IPS DF 4.7 (cell line): Measurements from ENCODE around the gene UPK3BL1.
"Not testable (repeated sequence)": the region's sequence is repeated elsewhere in the genome, so short reads cannot be mapped to it uniquely, and the experiment has no call there.

Experiments used
- DNase-seq: peaks from one replicate; pipeline ENCODE4 v3.0.0-alpha.2; 2013; ENCODE audit warnings: low spot score; ENCODE audit errors: extremely low read depth

UPK3BL1 gene

DNA sequence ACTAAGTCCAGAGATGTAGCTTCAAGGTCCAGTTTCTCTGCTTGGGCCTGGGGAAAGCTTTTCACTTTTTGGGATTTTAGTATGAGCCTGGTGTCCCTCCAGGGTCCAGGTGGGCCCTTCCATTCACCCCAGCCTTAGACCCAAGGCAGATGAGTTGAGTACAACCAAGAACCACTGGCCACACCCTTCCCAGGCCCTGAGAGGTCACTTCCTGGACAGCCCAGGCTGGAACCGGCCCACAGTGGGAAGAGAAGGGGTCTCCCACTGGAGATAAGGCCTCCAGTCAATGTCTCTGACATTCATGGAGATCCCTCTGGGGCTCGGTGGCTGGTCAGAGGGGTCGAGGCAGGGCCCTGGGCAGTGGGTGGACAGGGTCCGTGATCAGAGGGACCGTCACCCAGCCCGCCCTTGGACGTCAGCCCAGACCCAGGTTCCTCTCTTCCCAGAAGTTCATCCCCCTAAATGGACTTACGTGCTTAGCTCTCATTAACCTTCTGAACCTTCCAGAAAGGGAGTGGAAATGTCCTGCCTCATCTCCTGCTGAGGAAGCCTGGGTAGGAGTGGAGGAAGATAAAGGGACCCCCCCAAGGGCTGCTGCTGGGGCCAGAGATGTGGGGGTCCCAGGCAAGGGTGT, 15.2 kb downstream of the UPK3BL1 start:
- not testable (repeated sequence) for DNase-seq

DNA sequence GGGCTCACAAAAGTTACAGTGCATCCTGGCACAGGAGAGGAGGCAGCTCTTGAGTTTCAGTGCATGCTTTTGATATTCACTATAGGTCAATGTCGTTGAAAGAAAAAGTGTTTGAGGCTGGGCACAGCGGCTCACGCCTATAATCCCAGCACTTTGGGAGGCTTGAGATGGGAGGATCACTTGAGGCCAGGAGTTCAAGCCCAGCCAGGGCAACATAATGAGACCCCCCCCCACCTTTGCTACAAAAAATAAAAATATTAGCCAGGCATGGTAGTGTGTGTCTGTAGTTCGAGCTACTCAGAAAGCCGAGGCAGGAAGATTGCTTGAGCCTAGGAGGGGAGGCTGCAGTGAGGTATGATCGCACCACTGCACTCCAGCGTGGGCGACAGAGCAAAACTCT, 24.5 kb downstream of the UPK3BL1 start:
- not testable (repeated sequence) for DNase-seq

DNA sequence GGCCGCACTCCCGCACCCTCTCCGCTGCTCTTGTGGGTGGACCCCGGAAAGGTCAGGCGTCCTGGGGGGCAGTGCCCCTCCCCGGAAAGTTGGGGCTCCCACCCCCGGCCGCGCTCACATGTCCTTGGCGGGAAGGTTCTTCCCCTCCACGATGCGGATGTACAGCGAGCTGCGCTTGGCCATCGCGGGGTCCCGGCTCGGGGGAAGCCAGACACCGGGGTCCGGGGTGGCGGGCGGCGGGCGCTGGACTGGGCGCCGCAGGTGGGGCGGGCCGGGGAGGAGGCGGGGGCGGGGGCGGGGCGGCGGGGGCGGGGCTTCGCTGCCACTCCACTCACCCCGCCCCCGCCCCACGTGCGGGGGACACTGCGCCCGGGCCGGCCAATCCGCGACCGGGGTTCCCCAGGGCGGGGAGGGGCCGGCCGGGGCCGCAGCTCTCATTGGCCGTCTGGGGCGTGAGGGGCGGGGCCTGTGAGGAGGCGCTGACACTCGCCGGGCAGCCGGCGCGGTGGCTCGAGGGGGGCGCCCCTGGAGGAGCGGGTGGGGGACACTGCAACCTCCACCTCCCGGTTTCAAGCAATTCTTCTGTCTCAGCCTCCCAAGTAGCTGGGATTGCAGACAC, 26.0 kb downstream of the UPK3BL1 start, which contains the start of gene RASA4:
Gene RASA4, minus strand, starts transcription at position 250 of the 619 bp plus-strand sequence. Its CDS starts 67 bp downstream, at position 183.
- DNase-seq = not testable (repeated sequence)

DNA sequence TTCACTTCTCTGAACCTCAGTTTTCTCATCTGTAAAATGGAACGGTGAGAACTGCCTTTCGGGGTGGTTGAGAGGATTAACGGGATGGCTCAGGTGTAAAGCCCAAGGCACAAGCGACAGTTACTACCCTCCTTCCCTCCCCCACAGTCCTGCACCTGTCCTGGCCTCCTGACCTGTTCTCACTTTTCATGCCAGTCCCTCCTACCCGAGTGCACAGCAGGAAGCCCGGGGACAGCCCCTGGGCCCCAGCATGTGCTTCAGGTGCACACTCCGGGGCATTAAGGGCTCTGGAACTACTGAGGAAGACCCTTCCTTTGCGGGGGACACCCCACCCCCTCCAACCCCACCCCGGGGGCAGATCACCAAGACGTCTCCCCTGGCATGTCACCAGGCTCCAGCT, 26.7 kb downstream of the UPK3BL1 start:
- DNase-seq = not testable (repeated sequence)

DNA sequence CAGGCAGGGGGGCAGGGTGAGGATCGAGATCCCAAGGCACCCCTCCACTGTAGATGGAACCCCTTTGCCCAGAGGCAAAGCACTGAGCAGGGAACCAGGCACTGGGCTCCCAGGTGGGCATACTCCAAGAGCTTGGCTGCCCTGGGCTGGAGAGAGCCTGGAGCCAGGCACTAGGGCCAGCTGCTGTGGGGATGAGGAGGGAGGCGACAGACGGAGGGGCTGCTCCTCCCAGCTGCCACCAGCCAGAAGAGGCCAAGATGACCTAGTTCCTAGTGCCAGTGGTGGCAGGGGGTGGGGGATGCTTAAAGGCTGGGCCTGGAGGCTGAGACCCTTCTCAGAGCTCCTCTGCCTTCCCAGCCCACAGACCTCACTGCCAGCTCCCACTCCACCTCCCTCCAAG, 27.7 kb downstream of the UPK3BL1 start:
- not testable (repeated sequence) for DNase-seq

DNA sequence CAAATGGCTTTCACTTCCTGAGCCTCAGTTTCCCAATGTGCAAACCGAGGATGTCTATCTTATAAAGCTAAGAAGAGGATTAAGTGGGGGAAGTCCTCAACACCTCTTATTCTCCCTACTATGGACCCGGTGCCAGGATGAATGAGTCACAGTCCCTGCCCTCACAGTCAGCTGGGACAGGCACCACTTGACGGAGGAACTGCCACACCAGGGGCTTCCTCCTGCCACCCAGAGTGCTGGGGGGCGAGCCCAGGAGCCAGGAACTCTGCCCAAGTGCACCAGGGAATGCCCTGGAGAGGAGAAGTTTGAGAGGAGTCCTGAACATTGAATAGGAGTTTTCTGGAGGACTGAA, 28.3 kb downstream of the UPK3BL1 start:
- not testable (repeated sequence) for DNase-seq

DNA sequence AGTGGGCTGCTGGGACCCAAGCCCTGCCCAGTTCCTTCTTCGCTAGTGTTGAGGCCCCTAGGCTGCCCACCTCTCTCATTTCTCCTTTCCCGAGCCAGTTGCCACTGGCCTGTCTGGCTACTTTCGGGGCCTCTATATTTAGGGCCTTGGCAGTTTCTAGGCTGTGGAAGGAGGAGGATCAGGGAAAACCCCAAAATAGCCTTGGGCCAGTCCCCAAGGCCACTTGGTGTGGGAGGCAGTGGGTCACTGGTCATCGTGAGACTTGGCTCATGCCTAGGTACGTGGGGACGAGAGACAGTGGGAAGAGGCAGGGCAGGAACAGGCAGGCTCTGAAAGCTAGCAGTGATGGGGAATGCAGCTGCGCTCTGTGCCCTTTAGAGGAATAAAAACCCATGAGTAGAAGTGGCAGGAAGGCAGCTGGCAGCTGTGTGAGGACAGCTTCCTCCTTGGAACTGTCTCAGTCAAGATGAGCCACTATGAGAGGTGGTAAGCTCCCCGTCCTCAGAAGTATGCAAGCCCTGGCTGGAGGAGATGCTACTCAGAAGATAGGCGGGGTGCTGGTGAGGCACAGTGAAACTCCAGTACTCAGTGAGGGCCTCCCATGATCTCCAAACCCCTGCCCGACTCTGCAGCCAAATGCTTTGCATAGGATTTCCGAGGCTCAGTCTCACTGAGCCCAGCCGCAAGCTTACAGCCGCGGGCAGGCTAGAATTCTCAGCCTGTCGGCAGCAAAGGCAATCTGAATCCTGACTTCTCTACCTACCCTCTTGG, 28.8 kb downstream of the UPK3BL1 start:
- not testable (repeated sequence) for DNase-seq

DNA sequence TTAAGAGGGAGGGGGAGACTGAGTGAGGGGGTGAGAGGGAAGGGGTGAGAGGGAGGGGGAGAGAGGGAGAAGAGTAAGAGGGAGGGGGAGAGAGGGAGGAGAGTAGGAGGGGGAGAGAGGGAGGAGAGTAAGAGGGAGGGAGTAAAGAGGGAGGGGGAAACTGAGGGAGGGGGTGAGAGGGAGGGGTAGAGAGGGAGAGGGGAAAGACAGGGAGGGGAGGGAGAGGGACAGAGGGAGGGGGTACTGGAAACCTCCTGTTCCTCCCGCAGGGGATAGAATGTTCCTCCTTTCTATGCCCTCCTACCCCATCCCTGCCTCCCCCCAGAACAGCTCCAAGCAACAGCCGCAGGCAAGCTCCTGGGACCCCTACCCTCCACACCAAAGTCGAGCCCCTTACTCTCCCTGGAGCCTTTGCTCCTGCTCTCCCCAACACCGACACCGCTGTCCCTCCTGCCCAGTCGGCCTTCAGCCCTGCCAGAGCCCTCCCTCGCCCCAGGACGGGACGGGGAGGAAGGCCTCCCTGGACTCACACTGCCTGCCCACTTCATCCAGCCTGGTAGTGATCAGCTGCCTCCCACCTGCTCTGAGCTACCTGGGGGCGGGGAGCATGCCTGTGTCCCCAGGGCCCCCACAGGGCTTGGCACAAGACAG, 30.8 kb downstream of the UPK3BL1 start:
- not testable (repeated sequence) for DNase-seq

DNA sequence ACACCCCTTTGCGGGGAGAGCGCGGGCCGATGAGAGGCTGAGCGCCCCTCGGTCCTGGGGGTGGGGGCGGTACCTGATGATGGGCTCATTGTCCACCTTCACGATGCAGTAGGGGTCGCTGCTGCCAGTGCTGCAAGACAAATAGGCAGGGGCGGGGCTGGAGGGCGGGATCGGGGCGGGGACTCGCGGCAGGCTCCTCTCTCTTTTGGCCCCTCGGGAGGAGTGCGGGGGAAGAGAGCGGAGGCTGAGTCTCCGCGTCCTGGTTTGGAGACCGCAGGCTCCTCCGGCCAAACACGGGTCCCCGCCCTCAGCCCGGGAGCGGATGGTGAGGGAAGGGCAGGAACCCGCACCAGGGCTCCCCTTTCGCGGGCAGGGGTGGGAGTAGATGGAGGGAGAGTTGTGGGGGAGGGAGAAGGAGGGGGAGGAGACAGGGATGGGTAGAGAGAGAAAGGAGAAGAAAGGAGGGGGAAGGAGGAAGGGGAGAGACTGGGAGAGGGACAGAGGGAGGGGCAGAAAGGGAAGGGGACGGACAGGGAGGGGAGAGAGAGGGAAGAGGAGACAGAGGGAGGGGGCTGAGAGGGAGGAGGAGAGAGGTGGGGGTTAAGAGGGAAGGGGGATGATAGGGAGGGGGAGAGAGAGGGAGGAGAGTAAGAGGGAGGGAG, 31.4 kb downstream of the UPK3BL1 start:
- DNase-seq = not testable (repeated sequence)

DNA sequence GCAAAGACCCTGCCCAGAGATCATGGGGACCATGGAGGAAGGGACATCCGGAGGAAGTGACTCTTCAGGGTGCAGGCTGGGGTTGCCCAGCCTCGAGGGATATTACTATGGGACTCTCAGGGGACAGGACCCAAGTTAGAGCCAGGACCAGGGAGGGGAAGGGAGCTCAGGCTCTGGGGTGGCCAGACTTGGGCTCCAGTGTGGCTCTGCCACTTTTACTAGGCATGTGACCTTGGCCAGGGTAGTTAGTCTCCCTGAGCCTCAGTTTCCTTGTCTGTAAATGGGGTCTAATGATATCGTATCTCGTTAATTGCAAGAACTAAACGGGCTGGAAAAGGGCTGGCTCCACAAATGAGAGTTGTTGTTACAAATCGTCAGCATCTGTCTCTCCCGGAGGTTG, 32.1 kb downstream of the UPK3BL1 start:
- not testable (repeated sequence) for DNase-seq

DNA sequence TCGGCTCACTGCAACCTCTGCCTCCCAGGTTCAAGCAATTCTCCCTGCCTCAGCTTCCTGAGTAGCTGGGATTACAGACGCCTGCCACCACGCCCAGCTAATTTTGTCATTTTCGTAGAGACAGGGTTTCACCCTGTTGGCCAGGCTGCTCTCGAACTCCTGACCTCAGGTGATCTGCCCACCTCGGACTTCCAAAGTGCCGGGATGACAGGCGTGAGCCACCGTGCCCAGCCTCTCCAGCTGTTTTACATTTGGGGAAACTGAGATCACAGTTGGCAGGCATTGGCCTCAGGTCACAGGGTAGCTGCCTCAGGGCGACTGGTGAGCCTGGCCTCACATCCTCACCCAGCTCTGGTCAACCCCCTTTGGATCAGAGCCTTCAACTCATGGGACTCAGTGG, 32.9 kb downstream of the UPK3BL1 start:
- DNase-seq = not testable (repeated sequence)

DNA sequence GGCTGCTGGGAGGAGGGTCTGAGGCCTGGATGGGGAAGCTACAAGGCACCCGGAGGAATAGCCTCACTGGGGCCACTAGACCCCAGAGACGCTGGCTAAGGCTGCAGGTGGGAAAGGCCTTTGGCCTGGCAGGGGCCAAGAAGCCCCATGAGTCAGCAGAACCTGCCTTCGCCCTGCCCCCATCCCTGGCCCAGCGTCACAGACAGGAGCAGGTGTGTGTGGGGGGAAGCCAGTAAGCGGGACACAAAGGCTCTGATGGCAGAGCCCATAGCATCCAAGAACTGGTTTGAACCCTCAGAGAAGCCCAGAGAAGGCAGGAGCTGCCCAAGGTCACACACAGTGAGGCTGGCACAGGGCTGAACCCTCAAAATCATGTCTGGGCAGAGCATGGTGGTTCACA, 35.7 kb downstream of the UPK3BL1 start:
- DNase-seq = not testable (repeated sequence)

DNA sequence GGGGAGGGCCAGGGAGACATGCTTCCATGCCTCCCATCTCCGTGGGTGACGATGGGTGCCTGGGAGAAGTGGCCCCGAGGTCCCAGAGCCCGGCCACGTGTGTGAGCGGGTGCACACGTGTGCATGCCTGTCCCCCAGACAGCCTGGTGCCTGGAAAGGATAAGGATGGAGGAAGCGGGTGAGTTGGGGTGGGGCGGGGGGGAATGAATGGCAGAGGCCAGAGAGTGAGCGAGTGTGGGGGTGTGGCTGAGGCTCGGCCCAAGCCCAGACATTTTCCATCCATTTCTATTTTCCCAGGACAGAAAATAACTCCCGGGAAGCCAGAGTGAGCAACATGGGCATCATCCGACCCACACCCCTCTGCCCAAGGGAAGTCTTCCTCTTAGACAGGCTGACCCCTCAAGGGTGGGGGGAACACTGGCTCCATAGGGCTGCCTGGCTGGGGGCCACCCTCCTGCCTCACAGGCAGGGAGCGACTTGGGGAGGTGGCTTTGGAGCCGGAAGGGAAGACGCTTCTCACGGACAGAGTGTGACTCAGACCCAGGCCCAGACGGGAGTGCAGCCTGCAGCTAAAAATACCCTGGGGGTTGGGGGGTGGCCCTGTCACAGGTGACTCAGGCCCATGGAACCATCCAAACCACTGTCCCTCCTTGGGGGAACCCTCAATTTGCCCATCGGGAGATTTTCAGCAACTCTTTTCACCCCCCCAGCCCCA, 38.0 kb downstream of the UPK3BL1 start:
- not testable (repeated sequence) for DNase-seq

DNA sequence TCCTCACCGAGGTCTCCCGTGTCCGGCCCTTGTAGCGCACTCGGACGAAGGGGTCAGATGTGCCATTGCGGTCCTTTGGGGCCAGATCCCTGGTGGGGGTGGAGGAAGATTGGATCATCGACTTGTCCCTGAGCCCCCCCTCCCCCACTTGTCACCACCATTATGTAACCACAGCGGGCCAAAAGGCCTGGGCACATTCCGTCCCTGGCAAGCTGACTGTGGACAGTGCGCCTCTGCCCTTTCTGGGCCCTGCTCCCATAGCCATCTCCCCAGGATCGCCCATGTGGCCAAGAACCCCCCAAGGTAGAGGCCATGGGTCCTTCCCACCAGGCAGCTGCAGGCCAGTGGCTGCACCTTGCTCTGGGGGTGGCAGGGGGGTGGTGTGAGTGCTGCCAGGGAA, 40.3 kb downstream of the UPK3BL1 start:
- DNase-seq = not testable (repeated sequence)

DNA sequence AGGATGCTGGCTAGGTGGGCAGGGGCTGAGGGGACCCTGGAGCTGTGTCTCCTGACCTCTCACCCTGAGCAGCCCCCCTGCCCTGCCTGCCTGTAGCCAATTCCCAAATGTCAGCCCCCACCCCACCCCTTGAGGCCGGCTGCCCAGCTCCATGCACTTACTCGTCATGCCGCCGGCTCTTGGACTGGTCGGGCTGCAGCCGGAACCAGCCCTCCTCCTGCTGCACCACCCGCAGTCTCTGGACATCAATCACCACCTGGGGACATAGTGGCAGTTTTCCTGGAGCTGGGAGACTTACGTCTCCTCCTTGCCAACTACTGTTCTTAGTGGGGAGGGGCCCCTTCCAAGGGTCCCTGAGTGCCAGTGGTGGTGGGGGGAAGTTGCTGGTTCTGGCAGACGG, 42.9 kb downstream of the UPK3BL1 start:
- not testable (repeated sequence) for DNase-seq

DNA sequence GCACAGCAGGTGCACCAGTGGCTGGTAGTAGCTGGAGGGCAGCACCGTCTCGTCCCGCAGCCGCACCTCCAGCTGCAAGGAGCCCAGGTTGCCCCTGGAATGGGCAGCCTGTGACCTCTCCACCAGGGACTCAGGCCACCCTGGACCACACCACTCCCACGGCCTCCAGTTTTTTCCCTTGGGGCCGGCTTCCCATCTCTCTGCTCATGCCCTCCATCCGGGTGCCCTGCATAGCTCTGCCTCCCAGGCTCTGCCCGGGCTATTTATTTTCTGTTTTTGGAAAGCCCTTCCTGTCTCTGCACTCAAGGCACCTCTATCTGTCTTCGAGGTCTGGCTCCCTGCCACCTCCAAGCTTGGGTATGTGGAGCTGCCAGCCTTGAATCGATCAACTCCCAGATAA, 46.6 kb downstream of the UPK3BL1 start:
- DNase-seq = not testable (repeated sequence)

DNA sequence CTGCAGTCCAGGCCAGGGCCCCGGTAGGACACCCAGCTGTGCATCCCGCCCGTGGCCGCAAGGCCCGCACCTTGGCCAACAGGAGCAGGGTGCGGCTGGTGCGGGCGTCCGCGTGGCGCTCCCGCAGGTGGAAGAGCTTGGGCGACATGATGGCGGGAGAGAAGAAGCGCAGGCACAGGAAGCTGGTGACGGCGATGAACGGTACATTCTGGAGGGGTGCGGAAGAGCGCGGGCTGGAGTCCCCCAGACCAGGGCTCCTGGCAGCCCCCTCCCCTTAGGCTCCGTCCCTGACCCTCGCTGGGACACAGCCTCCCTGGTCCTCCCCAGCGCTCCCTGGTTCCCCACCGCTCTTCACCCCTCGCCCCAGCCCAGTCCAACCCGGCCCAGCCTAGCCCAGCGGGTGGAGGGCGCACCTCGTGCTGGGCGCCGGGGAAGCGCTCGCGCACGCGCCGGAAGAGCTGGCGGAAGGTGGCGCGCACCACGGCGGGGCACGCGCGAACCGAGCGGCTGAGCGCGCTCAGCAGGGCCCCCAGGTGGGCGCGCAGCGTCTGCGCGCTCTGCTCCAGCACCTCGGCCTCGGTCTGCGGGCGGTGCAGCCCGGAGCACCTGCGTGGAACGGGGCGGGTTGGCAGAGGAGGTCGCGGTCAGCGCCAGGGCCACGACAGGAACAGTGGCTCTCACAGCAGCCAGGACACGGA, 48.8 kb downstream of the UPK3BL1 start:
- DNase-seq = not testable (repeated sequence)

DNA sequence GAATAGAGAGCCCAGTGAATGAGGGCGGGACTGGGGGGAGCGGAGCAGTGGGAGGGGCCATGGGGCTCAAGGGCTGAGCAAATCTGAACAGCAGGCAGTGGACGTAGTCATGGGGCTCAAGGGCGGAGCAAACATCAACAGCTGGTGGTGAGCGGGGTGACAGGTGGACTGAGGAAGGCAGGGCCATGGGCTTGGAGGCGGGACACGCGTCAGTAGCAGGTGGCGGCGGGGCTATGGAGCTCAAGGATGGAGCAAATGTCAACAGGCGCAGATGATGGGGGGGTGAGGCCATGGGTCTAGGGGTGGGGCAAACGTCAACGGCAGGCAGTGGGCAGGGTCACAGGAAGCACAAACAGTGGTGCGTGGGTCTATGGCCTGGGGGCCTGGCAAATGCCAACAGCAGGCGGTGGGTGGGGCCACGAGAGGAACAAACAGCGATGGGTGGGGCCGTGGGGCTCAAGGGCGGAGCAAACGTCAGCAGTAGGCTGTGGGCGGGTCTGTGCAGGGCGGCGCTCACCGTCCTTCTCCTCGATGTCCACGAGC, 50.0 kb downstream of the UPK3BL1 start:
- not testable (repeated sequence) for DNase-seq

DNA sequence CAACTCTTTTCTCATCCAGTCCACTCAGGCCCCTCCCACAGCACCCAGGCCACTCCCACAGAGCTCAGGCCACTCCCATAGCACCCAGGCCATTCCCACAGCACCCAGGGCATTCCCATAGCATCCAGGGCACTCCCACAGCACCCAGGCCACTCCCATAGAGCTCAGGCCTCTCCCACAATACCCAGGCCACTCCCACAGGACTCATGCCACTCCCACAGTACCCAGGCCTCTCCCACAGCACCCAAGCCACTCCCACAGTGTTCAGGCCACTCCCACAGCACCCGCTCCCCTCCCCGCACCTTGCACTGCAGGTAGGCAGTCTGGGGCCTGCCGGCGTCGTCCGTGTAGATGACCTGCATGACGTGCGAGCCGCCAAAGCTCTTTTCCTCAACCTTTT, 52.7 kb downstream of the UPK3BL1 start:
- not testable (repeated sequence) for DNase-seq
